Measurements from ENCODE around the gene TRIM25. TPM values are rescaled to one million over a fixed set of nuclear protein-coding genes. Genes with fewer than 3 reads are reported as not detected.
"Not testable (repeated sequence)": the region's sequence is repeated elsewhere in the genome, so short reads cannot be mapped to it uniquely, and the experiment has no call there.

Gene TRIM25, protein sequence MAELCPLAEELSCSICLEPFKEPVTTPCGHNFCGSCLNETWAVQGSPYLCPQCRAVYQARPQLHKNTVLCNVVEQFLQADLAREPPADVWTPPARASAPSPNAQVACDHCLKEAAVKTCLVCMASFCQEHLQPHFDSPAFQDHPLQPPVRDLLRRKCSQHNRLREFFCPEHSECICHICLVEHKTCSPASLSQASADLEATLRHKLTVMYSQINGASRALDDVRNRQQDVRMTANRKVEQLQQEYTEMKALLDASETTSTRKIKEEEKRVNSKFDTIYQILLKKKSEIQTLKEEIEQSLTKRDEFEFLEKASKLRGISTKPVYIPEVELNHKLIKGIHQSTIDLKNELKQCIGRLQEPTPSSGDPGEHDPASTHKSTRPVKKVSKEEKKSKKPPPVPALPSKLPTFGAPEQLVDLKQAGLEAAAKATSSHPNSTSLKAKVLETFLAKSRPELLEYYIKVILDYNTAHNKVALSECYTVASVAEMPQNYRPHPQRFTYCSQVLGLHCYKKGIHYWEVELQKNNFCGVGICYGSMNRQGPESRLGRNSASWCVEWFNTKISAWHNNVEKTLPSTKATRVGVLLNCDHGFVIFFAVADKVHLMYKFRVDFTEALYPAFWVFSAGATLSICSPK
- polyA plus RNA-seq (2014; cell fraction: cytosol; rRNA removed) = 2.2 and 2.4 TPM in 2 replicates
- polyA plus RNA-seq (2014; cell fraction: nucleus; rRNA removed) = 4.3 and 8.4 TPM in 2 replicates

DNA sequence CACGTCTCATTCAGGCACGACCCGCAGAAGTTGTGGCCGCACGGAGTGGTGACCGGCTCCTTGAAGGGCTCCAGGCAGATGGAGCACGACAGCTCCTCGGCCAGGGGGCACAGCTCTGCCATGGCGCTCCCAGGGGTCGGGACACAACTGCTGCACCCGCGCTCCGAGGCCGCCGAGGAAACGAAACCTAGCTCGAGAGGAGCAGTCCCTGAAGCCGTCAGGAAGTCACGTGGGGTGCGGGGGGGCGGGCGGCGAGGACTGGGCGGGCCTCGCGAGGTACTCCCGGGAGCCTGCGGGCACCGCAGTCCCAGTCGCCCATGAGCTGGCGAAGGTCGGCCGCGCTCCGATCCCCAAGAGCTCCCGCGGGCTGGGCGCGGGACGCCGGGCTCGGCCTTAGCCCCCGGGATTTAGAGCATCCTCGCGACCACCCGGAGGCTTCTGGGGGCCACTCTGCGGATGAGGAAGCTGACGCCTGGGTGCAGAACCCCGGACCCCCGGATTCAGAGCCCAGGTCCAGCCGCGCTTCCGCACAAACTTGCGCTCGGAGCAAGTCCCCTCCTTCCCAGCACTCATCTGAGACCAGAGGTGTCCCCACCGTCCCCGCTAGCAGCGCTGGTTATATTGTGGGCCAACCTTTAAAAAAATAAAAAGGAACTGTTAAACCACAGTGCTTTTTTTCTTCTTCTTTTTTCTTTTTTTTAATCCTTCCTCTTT, at the start of gene TRIM25:
Gene TRIM25 (minus strand): TSS at position 183 of the 714 bp plus-strand sequence. CDS start 61 bp downstream, at position 122.
- peak; percentile 72 for DNase-seq (ENCODE audit: low spot score)

DNA sequence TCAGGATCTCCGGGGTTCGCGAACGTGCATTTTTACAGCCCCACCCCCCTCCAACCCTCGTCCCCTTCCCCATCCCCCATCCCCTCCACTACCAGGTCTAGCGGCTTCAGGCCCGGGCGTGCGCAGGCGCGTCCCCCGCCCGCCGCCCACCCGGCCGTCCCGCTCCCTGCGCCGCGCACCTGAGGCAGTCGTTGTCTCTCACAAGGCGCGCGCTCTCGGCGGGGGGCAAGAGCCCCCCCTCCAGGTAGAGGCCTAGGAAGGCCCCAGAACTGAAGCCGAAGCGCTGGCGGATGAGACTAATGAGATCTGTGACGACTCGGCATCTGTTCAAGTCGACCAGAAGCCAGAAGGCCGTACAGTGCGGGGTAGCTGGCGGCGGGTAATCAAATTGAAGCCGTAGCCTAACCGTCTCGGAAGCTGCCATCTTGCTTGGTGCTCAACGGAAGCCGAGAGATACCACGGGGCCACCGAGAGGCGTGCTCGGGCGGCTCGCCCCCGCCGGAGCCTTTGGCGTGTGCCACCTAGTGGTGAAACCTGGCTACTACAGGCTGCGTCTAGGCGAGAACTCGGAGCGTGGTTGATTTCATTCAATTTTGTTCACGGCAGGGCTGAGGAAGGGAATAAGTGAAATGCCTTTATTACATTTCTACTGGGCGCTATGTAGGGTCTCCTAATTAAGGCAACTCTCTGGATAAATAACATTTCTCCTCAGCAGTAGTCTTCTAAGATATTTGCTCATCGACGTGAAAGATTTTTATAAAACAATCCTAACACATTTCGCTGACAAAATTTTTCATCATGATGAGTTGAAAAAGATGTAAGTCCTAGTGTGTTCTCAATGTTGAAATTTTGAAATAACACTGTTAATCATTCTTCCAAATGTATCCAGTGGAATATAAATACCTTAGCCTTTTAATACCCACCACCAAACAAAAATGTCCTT, 47.0 kb upstream of the TRIM25 start, which contains the start of gene COIL:
Gene COIL (minus strand): TSS at position 455 of the 943 bp plus-strand sequence. CDS start 31 bp downstream, at position 424.
- DNase-seq (ENCODE audit: low spot score) = peak; percentile 97

DNA sequence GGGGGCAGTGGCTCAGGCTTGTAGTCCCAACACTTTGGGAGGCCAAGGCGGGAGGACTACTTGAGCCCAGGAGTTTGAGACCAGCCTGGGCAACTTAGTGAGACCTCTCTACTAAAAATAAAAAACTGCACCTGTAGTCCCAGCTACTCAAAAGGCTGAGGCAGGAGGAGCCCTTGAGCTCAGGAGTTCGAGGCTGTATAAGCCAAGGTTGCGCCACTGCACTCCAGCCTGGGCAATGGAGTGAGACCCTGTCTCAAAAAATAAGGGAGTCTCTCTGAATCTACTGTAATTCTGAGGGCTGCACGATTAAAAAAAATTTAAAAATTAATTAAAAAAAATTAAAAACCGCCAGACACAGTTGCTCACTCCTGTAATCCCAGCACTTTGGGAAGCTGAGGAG, 43.1 kb upstream of the TRIM25 start:
- no peak for DNase-seq (ENCODE audit: low spot score)

DNA sequence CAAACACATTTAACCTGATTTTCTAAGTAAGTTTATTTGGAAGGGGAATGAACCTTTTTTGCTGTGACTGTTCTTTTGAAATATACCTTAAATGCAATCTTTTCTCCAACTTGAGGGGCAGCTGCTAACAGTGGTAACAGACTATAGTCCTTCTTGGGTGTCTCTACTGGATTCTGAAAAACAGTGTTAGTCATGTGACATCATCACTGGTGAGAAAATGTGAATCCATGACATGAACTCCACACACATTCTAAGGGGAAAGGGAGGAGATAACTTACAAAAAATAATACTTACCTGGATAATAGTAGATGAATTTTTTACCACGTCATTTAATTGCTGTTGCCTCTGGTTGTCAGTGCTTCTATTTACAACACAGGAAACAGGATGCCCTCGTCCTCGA, 35.7 kb upstream of the TRIM25 start:
- no peak for DNase-seq (ENCODE audit: low spot score)

GRCh38 chr17:56948491-56948890, 34.6 kb upstream of the TRIM25 start:
- DNase-seq (ENCODE audit: low spot score) = no peak

- no peak for DNase-seq (ENCODE audit: low spot score)
These were observed 33.9 kb upstream of the TRIM25 start for GRCh38 chr17:56947741-56948140.

DNA sequence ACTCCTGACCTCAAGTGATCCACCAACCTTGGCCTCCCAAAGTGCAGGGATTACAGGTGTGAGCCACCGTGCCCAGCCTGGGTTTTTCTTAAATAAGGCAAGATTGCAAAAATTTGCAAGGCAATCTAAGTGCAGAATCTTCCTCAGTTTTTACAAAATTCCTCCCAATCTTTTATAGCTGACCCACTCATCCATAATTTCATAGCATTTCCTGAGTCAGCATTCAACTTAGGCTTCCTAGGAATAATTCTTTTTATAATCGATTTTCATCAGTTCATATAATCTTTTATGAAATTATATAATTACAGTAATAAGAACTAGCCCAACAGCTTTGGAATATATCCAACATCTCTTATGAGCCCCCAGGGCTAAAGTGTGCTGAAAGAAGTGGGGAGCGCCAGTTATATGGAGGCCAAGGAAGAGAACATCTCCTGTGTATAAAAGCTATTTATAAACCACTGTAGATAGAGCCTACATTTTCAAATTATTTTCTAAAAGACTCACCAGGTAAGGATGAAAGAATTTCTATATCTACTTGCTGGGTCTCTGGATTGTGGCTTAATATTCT, 32.2 kb upstream of the TRIM25 start:
- no peak for DNase-seq (ENCODE audit: low spot score)

- no peak for DNase-seq (ENCODE audit: low spot score)
These were observed 29.8 kb upstream of the TRIM25 start for GRCh38 chr17:56943505-56944125.

DNA sequence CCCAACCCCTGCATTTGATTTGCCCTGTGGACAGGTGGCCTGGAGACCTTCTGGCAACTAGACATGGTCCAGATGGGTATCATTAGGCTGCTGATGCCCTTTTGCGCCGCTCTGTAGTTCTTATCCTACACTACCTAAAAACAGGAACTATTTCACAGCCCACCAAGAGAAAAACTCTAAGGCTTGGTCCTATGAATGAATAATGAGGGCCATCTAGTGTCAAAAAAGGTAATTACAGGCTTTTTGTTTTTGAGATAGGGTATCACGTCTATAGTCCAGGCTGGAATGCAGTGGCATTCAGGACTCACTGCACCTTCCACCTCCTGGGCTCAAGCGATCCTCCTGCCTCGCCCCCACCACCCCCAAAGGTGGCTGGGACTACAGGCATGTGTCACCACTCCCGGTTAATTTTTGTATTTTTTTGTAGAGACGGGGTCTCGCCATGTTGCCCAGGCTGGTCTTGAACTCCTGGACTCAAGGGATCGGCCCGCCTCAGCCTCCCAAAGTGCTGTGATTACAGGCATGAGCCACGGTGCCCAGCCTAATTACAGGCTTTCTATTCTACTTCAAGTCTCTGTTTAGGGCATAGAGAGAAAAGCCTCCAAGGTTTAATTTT, 26.1 kb upstream of the TRIM25 start:
- peak; percentile 70 for DNase-seq (ENCODE audit: low spot score)

DNA sequence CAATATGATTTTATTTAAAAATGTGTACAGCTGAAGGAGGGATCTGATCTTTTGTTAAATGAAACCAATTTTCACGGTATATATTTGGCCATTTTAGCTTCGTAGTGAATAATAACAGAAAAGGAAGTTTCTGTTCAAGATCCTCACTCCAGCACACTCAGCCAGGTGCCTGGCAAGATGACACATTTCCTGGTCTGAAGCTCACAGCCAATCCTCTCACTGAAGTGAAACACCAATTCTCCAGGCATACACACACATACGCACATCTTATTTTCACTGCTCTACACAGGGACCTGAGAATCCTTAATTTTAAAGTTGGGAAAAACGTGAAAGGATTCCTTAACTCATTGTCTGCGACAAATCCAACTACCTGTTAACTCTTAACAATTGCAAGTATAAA, 24.4 kb upstream of the TRIM25 start:
- not testable (repeated sequence) for DNase-seq (ENCODE audit: low spot score)

- no peak for DNase-seq (ENCODE audit: low spot score)
These were observed 23.8 kb upstream of the TRIM25 start for GRCh38 chr17:56937687-56938086.

- no peak for DNase-seq (ENCODE audit: low spot score)
These were observed 23.0 kb upstream of the TRIM25 start for GRCh38 chr17:56936697-56937322.

GRCh38 chr17:56935461-56935860, 21.6 kb upstream of the TRIM25 start:
- DNase-seq (ENCODE audit: low spot score) = no peak

DNA sequence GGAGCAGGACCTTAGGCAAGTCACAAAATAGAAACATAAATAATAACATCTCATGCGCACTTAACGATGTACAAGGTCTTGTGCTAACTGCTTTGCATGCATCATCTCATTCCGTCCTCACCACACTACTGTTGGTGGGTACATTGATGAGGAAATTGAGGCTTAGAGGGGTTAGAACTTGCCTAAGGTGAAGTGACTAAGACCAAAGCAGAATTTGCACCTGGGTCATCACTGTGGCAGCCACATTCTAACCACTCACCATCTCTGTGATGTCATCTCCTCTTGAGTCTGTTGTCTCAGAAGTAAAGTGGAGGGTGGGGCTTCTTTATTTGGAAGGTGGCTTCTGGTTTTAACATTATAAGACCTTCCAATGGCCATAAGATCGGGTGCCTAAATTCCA, 20.4 kb upstream of the TRIM25 start:
- DNase-seq (ENCODE audit: low spot score) = no peak

DNA sequence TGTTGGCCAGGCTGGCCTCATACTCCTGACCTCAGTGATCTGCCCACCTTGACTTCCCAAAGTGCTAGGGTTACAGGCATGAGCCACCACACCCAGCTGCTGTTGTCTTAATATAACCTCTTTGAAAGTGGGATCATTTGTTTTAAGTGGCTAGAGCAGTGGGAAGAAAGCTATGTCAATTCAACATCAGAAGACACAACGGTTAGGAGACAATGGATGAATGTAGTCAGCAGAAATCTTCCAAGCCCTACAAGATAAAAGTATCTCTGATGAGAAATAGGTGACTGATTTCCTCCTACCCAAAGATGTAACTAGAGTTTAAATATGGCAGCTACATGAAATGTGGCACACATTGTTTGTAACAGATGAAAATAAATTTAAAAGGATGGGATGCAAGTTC, 20.0 kb upstream of the TRIM25 start:
- DNase-seq (ENCODE audit: low spot score) = no peak

DNA sequence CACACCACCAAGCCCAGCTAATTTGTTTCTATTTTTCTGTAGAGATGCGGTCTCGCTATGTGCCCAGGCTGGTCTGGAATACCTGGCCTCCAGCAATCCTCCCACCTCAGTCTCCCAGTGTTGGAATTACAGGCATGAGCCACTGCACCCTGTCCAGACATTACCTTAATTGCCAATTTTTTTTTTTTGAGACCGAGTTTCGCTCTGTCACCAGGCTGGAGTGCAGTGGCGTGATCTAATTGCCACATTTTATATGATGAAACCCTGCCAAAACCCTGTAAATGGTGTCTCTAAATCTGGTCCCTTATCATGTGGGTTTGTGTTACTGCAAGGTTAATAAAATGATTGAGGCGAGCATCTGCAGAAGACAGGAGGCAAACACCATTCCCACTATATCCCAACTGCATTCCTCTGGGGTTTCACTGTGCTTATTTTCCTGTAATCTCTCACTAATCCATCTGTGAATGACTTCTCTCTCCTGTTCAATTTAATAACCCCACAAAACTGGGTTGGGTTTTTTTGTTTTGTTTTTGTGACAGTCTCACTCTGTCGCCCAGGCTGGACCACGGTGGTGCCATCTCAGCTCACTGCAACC, 19.4 kb upstream of the TRIM25 start:
- DNase-seq (ENCODE audit: low spot score) = no peak

DNA sequence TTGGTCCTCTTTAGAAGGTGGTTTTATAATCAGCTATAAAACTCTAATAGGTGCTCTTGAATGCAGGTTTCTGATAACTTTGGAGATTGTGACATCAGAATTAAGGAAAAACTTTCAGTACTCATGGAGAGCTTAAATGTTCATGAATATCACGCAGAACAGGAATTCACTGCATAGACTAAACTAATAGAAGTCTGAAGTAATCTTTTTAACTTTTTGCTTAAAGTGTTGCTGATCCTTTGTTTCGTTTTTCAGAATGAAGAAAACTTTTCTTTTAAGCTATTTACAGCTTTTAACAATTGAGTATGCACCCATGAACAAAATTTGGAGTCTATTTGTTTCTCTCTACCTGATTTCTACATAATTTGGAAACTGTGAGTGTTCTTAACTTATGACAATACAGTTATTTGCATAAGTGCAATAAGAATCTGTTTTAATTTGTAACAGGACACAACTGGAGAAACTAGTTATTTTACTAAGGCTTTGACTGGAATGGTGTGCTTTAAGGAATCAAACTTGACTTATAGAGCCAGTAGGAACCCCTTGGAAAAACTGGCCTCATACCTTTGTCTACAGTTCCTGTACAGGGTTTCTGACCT, 17.0 kb upstream of the TRIM25 start:
- no peak for DNase-seq (ENCODE audit: low spot score)

DNA sequence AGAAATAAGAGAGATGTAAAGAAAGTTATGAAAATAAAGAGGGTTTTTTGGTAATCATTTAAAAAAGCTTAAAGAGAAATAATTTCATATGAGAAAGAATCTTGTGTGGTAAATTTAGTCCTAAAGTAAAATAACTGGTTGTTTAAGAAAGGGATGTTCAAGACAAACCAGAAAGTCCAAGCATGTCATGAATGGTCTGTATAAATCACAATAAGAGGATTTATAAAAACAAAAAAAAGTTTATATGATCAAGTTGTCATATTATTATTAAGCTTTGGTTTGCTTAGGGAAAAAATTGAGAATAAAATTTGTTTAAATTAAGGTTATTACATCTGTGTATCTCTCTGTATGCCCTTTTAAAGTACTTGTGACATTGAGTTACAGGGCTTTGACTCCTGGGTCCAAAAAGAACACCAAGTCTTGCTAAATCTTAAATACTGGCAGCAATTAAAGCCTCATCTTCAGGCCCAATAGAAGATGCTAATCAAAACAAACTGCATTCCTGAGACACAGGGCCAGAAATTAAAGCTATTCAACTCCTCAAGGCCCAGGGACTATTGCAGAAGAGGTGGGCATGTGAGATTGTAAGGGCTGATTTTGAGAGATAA, 15.6 kb upstream of the TRIM25 start:
- DNase-seq (ENCODE audit: low spot score) = no peak

Measured in SK-N-DZ (cell line).